Myocyte (in vitro differentiated cells): ENCODE results near the gene OR51F2. TPM values are rescaled to one million over a fixed set of nuclear protein-coding genes. Genes with fewer than 3 reads are reported as not detected.
"Not testable (repeated sequence)": the region's sequence is repeated elsewhere in the genome, so short reads cannot be mapped to it uniquely, and the experiment has no call there.

ENCODE experiments used
- DNase-seq: peaks from one replicate; pipeline ENCODE4 v3.0.0-alpha.2; 2012; ENCODE audit warnings: low read depth
- polyA plus RNA-seq: library from polyadenylated mRNA; unstranded; fragments of >200 nt; gene quantifications from one replicate; pipeline ENCODE4 v1.2.1, GENCODE V29; 2012; ENCODE audit warnings: missing spikeins
- total RNA-seq: library from RNA; depleted of rRNA; stranded (reverse); fragments of >200 nt; gene quantifications from 2 replicates; pipeline ENCODE4 v1.2.3, GENCODE V29; 2014

OR51F2 gene
- total RNA-seq = not detected in 2 replicates
- polyA plus RNA-seq = not detected

GRCh38 chr11:4821021-4821420 lies at the start of gene OR51F2:
OR51F2 (plus strand) TSS chr11:4821321; CDS start chr11:4821422, 101 bp downstream.
- no peak for DNase-seq

- DNase-seq = no peak
Observed at GRCh38 chr11:4782454-4782853, 38.7 kb upstream of the OR51F2 start.

GRCh38 chr11:4797206-4797605 lies 23.9 kb upstream of the OR51F2 start:
- no peak for DNase-seq

GRCh38 chr11:4798427-4799183 lies 22.5 kb upstream of the OR51F2 start:
- DNase-seq = no peak

- DNase-seq = not testable (repeated sequence)
Observed at GRCh38 chr11:4801316-4801715, 19.8 kb upstream of the OR51F2 start.

- DNase-seq = no peak
Observed at GRCh38 chr11:4804280-4804679, 16.8 kb upstream of the OR51F2 start, which contains the start of gene OR52R1. OR52R1 (minus strand) TSS chr11:4804380; CDS start chr11:4804380, 0 bp downstream.

- no peak for DNase-seq
Observed at GRCh38 chr11:4808476-4808875, 12.6 kb upstream of the OR51F2 start.

GRCh38 chr11:4809246-4809645 lies 11.9 kb upstream of the OR51F2 start:
- DNase-seq = no peak

GRCh38 chr11:4825132-4825531 lies 4.0 kb downstream of the OR51F2 start:
- DNase-seq = no peak

GRCh38 chr11:4826425-4826824 lies 5.3 kb downstream of the OR51F2 start:
- DNase-seq = peak; percentile 9

GRCh38 chr11:4830346-4830745 lies 9.2 kb downstream of the OR51F2 start:
- DNase-seq = no peak

- no peak for DNase-seq
Observed at GRCh38 chr11:4830909-4831308, 9.8 kb downstream of the OR51F2 start.

GRCh38 chr11:4839851-4840549 lies 18.9 kb downstream of the OR51F2 start:
- peak; percentile 3 for DNase-seq

- DNase-seq = no peak
Observed at GRCh38 chr11:4848908-4849532, 27.9 kb downstream of the OR51F2 start, which contains the start of gene OR51S1. OR51S1 (minus strand) TSS chr11:4849208; CDS start chr11:4849208, 0 bp downstream.

GRCh38 chr11:4851033-4851432 lies 29.9 kb downstream of the OR51F2 start:
- DNase-seq = no peak

GRCh38 chr11:4854286-4854685 lies 33.2 kb downstream of the OR51F2 start:
- not testable (repeated sequence) for DNase-seq

GRCh38 chr11:4862447-4863236 lies 41.5 kb downstream of the OR51F2 start:
- DNase-seq = no peak

- no peak for DNase-seq
Observed at GRCh38 chr11:4863876-4864275, 42.8 kb downstream of the OR51F2 start.

GRCh38 chr11:4865855-4866254 lies 44.7 kb downstream of the OR51F2 start:
- peak; percentile 11 for DNase-seq
